Measurements from ENCODE around the gene DLG3. TPM values are rescaled to one million over a fixed set of nuclear protein-coding genes. Genes with fewer than 3 reads are reported as not detected.

Gene DLG3
- total RNA-seq, 4 donors from 2014 or later = 5.0 to 14.5 (median 10.4) TPM

GRCh38 chrX:70554081-70554480 is 109.4 kb downstream of the DLG3 start:
- peaks cover 0 to 5% of the 10 kb centered on the region in 2 donors for H3K27me3 ChIP-seq
- no peak overlapping the region for H3K27ac ChIP-seq
- WGBS, 2 donors = 20 to 28% methylated on average over 2 of the region's 2 CpGs
- no peak for DNase-seq (ENCODE audit: low spot score in 2 of 2)
- TF ChIP-seq CTCF (IDR thresholded peaks at IDR 0.05) (peak in 1 of 5 experiments; percentile 12), POLR2A (IDR thresholded peaks at IDR 0.05) (no peak), EP300 (IDR thresholded peaks at IDR 0.05) (no peak)
- H3K4me3 ChIP-seq = no peak overlapping the region
- H3K36me3 ChIP-seq = no peaks in the 10 kb centered on the region
- peaks cover 0 to 3% (median 0%) of the 10 kb centered on the region in 4 donors for H3K9me3 ChIP-seq
- peaks cover 0 to 5% (median 2%) of the 10 kb centered on the region in 4 donors for H3K4me1 ChIP-seq

- TF ChIP-seq EP300 (IDR thresholded peaks at IDR 0.05) (no peak), CTCF (IDR thresholded peaks at IDR 0.05) (no peak), POLR2A (IDR thresholded peaks at IDR 0.05) (no peak)
- Histone ChIP-seq H3K27ac (no peak overlapping the region), H3K9me3 (peaks cover 0 to 4% (median 0%) of the 10 kb centered on the region in 4 donors), H3K4me3 (no peak overlapping the region), H3K4me1 (peaks cover 0 to 5% (median 2%) of the 10 kb centered on the region in 4 donors), H3K36me3 (no peaks in the 10 kb centered on the region), H3K27me3 (peaks cover 0 to 5% of the 10 kb centered on the region in 2 donors)
- DNase-seq (ENCODE audit: low spot score in 2 of 2) = no peak
- WGBS, 2 donors = 15 to 32% methylated on average over 2 of the region's 2 CpGs
Measured at GRCh38 chrX:70554523-70554922, 109.9 kb downstream of the DLG3 start.

GRCh38 chrX:70554948-70555347 is 110.3 kb downstream of the DLG3 start:
- WGBS, 2 donors = 70 to 73% methylated on average over 5 of the region's 5 CpGs
- Histone ChIP-seq H3K27ac (no peak overlapping the region), H3K4me3 (no peak overlapping the region), H3K9me3 (peaks cover 0 to 4% (median 0%) of the 10 kb centered on the region in 4 donors), H3K36me3 (no peaks in the 10 kb centered on the region), H3K27me3 (peaks cover 0 to 5% of the 10 kb centered on the region in 2 donors), H3K4me1 (peaks cover 0 to 5% (median 2%) of the 10 kb centered on the region in 4 donors)
- TF ChIP-seq CTCF (IDR thresholded peaks at IDR 0.05) = no peak
- no peak for TF ChIP-seq POLR2A (IDR thresholded peaks at IDR 0.05)
- TF ChIP-seq EP300 (IDR thresholded peaks at IDR 0.05) = no peak
- DNase-seq (ENCODE audit: low spot score in 2 of 2) = no peak

Small RNAs within 50 kb of the gene (small RNA-seq; reads per million reads assigned to genes)
- gene RNU4-81P (not detected), gene RNY4P23 (4.1 reads per million, percentile 81 among the genes with 10 or more reads in this experiment)

Other genes starting within 250 kb of the DLG3 start
- gene AWAT1, start 210.2 kb upstream of the DLG3 start, total RNA-seq = not detected
- gene P2RY4, start 184.6 kb upstream of the DLG3 start, total RNA-seq = 1 to 10 TPM in 2 of 4 donors, under 1 TPM in 2; 0.60 to 3.9 (median 1.3) TPM
- gene ARR3, start 176.5 kb upstream of the DLG3 start, total RNA-seq = not detected
- gene RAB41, start 162.7 kb upstream of the DLG3 start, total RNA-seq = not detected
- gene PDZD11, start 154.9 kb upstream of the DLG3 start, total RNA-seq = 10 to 100 TPM; 16.4 to 29.2 (median 20.2) TPM
- gene KIF4A, start 154.7 kb upstream of the DLG3 start, total RNA-seq = under 1 TPM in 1 of 4 donors, not detected in 3; 0.59 TPM
- under 1 TPM in 2 of 4 donors, not detected in 2; 0.21 to 0.30 TPM for gene GDPD2, start 21.5 kb upstream of the DLG3 start, total RNA-seq

Measured in tibial nerve (tissue), 4 donors.